SKM-1 (cell line): Measurements from ENCODE around the gene FOXP2.
"Not testable (repeated sequence)": the region's sequence is repeated elsewhere in the genome, so short reads cannot be mapped to it uniquely, and the experiment has no call there.

ENCODE experiments used
- DNase-seq: peaks from one replicate; lab custom pipeline; 2025; ENCODE audit not compliant: unreplicated experiment; lab: John Stamatoyannopoulos, UW

Gene FOXP2

DNA sequence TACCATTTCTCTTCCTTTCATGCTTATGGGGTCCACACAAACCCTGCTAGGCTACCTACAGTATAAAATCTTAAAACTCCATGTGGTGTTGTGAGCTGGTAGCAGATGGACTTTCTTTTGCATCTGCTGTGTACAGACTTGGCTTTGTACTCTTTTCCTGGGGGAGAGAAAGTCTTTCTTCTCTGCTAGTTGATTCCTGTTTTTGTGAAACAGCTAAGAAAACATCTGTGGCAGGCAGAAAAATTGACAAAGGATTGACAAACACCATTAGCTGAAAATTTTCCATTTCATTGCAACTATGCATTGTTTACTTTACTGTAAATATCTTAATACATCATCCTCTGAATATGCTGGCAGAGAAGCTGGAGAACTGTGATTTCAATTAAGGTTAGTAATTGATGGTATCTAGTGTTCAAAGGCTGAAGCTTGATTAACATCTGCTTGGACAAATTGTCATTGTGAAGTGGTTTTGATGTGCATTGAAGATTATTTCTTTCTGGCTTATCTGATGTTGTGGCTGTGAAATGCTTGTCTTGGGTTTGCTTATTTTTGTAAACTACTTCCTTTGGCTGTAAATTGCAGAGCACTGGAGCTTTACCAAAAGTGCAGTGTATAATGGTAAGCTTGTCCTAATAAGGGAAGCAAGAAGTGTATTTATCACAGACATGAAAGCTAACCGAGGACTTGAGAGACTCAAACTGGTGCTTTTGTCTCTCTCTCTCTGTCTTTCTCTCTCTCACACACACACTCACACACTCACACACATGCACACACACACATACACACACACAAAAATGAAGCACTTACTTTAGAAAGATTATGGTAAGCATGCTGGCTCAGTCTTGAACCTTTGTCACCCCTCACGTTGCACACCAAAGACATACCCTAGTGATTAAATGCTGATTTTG is at the start of gene FOXP2:
Gene FOXP2, plus strand, starts transcription at position 660 of the 908 bp plus-strand sequence. CDS start 11,697 bp downstream, outside the sequence.
- no peak for DNase-seq

DNA sequence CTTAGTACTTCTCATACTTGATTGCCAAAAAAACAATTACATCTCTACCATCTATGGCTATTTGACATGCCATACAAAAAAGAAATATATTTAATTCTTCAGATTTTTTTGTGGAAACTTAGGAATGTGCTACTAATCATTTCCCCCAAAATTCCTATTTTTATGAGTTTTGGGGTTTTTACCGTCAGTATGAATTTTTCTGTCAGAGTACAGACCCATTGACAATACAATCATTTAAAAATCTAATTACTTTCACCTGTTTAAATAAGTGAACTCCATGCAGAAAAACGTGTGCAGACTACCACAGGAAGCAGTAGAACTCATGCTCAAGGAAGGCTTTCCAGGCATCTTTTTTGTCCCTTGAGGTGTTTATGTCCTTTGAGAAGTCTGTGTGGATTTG is 48.8 kb upstream of the FOXP2 start:
- no peak for DNase-seq

DNA sequence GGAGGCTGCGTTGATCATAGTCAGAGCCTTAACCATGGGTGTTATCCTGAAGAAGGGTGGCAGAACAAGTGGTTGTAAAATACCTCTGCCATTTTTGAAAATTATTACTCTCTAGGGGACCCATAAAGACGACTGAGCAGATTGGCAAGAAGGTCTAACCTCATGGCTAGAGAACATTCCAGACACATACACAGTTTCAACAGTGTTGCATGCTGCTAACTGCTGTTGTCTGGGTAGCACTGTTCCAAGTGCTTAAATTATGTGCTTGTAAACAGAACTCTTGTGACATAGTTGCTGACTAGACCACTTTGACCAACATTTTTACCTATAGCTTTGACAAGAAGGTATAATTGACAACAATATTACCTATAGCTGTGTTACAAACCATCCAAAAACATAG is 46.1 kb upstream of the FOXP2 start:
- no peak for DNase-seq

DNA sequence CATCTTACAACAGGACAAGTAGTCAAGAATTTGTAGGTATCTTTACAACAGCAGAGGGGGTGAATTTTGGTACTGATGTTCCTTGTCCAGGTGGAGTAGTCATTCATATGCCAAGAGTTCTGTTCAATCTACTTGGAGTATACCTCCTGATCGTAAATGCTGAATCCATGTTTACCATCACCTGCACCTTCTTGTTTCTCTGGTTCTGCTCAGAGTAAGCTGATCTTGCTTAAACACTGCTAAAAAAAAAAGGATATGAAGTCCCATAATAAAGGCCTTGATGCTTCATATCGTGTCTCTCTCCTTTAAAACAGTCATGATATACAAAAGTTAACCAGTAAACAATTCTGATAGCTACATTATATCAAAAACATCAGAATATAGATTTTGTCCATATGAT is 45.3 kb upstream of the FOXP2 start:
- DNase-seq = no peak

DNA sequence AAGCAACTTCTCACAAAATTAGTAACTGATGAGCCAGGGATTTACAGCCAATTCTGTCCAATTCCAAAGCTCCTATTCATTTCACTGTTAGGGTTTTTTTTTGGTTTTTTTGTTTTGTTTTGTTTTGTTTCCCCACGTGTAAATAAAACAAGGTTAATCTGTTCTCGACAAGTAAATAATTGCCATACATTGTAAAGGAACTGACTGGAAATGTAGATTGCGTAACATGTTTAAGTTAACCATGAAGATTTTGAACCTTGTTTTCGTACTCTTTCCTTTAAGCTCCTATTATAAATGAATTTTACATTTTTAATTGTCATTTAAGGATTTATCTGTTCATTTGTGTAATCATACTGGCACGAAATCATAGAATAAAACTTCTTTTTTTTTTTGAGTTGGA is 42.0 kb upstream of the FOXP2 start:
- no peak for DNase-seq

DNA sequence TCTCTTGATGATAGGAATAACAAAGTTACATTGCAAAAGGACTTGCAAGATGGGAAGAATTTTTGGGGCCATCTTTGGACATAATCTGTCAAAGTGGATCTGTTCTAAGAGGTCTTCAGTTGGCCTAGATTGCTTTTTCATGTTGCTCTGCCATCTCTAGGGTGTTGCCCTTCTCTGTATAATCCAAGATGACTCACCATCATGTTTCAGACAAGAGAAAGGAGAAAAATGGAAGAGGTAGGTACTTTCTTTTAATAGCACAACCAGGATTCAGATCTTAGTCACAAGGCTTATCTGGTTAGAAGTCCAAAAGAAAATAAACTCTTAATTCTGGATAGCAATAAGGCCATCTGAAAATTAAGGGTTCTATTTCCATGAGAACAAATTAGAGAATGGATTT is 38.7 kb upstream of the FOXP2 start:
- no peak for DNase-seq

DNA sequence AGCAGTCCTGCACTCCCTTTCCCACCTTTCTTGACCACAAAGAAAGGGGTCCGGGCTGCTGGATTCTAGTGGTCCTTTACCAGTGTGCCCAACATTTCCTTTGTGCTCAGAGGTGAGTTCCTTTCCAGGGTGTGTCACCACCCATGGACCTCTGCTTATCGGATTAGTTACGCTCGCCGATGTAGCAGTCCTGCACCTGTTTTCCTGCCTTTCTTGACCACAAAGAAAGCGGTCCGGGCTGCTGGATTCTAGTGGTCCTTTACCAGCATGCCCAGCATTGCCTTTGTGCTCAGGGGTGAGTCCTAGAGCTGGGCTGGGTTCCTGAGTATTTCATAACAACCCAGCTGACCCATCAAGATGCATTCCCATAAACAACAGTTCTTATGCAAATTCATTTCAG is 30.7 kb upstream of the FOXP2 start:
- not testable (repeated sequence) for DNase-seq

DNA sequence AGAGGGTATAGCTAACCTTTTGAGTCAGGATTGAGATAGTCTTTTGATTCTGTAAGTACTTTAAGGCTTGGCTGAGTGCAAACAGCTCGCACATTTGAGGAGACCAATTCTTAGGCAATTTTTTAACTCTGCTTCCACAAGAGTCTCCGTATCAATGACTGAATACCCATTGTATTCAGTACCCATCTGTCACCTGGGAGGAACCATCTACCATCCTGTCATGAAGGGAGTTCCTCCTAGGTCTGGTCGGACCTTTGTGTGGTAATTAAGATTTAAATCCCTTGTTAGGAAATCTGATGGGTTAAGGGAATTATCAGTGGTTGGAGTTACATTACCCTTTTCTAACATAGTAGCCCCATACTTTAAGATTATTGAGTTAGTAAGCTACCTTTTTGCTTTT is 30.3 kb upstream of the FOXP2 start:
- DNase-seq = not testable (repeated sequence)

DNA sequence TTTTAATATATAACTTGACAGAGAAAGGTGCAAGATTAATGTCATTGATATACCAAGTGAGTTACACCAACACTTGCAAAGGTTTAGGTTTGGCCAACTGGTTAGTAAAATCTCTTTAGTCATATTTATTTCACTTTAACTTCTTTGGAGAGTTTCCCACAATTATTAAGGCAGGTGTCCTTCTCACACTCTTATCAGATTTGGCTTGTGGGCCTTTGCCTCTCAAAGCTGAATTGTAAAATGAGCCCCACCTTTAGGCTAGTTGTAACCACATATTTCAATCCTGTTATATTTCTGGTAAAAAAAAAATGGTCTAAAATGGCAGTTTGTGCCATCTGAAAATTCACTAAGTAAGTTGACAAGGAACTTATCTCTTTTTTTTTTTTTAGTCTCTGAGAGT is 26.6 kb upstream of the FOXP2 start:
- DNase-seq = no peak

DNA sequence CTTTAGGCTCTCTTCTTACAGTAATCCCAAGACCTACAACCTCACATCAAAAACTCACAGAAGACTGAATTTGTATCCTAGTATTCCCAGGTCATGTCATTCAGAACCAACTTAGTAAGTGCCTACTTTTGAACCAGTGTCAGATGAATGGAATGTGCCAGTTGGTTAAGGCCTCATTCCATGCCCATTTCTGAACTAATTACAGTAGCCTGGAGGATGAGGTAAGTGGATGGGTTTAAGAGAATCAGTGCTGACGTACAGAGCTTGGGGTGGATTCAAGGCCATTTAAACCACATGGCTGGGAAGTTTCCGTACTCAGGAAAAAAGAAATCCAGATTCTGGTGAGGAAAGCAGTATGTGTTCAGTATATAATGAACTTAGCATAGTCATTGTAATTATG is 21.9 kb upstream of the FOXP2 start:
- no peak for DNase-seq

DNA sequence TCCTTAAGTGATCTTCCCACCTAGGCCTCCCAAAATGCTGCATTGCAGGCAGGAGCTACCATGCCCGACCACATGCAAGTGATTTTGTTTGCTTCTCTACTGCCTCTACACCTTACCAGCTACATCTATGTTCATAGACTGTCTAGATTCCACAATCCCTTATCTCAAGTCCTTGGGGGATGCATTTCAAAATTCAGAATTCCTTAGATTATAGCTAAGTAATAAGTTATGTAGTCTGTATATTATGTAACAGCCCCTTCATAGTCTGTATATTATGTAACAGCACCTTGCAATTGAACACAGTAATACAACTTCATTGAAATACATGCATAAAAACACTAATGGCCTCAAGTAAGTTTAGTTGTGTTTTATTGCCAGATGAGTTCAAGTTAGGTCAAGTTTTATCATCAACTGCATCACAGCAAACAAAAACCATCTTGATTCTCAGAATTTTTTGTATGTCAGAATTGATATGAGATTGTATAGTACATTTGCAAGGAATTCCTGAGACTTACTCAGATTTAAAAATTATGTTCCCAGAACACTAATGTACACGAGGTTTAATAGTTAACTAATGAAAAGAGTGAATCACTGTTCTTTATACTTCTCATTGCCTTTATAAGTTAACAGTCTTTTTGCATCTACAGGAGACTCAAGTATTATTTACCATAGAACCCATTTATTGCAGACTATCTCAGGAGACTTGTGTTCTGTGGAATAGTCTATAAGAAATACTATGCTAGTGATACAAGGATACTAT is 11.6 kb upstream of the FOXP2 start:
- DNase-seq = no peak

DNA sequence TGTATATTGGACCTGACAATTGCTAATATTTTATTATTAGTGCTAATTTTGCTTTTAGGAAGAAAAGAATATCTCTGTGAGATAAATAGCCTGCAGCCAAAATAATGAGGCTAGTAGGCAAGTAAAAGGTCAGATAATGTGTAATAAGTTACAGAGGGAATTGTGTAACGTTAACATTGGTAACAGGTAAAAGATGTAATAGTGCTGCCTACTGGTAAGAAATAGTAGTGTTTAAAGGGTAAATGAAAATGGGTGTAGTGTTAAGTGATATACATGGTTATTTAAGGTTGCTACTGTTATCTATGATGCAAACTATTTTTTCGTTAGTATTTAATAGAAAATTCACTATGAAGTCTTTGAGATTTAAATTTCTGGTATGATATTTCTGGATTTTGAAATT is 9.2 kb upstream of the FOXP2 start:
- peak; percentile 2 for DNase-seq

DNA sequence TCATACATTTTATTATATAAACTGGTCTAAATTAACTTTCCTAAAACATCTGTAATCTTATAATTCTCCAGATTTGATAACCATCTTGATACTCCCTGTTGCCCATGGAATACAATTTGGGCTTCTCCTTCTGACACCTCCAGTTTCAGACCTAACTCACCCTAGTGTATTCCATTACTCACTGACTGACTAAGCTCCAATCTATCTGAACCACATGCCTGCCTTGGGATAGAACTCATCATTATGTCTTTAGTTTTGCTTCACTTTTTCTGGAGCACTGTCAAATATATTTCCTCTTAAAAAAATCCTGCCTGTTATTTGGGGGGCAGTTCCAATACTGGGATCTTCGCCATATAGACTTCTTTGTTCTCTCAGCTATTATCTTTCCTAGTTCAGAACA is 4.9 kb upstream of the FOXP2 start:
- no peak for DNase-seq

DNA sequence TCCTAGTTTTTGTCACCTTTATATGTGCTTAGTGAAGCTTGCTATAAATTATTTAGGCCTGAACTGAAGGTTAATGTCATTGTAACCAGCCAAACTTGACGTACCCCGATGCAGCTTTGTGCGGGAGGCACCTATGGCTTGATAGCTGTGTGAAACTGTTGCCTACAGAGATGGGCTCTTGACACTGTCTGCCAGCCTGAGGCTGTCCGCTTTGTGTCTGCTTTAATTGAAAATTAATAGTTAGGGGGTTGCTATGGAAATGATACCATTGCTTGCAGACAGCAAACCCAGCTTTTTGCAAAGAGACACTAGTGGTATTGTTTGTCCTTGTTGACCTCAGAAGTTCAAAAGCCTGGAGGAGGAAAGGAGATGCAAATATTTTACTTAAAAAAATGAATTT is 2.1 kb upstream of the FOXP2 start:
- no peak for DNase-seq

DNA sequence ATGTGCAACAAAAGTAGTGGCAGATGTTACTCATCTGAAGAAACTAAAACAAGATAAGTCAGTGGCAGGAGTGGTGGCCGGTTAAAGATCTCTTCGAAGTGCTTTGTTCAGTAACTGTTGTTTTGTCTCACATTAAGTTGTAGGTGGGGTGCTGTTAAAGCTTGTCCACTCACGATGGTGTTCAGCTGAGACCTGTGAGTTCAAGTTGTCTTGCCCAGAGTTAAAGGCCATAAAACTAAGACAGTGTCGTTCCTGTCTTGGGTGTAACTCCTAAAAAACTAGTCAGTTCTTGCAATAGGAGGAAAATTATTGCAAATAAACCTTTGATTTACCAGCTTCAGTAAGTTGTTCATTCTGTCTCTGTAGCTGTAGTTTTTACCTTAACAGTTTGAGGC is 857 bp upstream of the FOXP2 start:
- no peak for DNase-seq

DNA sequence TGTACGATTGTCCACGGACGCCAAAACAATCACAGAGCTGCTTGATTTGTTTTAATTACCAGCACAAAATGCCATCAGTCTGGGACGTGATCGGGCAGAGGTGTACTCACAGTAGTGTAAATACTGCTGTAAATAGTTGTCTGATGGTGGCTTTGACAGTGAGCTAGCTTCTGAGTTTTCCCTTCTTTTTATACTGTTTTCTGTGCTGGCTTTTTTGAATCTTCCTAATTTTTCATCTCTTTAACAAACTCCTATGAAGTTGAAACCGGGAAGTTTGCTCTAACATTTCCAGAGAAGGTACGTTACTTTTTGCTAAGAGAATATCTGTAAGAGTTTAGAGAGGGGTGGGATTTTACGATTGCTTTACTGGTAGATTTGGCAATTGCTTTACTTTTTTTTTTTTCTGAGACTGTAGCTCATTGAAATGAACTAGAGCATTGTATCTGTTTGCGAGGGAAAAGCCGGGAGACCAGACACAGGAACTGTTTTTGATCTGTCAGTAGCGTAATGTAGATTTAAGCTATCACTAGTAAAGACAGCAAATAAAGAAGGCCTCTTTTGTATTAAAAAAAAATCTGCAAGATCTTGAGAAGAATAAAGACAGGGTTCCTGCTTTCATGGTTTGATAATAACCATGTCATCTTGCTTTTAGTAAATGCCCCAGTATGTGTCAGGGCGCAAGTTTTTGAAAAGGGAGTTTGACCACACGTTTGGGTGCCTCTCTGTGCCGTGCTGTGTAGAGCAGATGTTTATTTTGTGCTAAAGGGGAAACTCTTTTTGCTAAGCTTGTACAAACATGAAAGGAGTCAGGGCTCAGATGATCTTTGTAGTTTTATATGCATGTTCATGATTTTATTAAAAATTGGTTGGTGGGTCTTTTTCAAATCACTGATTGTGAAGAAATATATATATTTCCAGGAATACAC is 712 bp downstream of the FOXP2 start:
- DNase-seq = no peak

DNA sequence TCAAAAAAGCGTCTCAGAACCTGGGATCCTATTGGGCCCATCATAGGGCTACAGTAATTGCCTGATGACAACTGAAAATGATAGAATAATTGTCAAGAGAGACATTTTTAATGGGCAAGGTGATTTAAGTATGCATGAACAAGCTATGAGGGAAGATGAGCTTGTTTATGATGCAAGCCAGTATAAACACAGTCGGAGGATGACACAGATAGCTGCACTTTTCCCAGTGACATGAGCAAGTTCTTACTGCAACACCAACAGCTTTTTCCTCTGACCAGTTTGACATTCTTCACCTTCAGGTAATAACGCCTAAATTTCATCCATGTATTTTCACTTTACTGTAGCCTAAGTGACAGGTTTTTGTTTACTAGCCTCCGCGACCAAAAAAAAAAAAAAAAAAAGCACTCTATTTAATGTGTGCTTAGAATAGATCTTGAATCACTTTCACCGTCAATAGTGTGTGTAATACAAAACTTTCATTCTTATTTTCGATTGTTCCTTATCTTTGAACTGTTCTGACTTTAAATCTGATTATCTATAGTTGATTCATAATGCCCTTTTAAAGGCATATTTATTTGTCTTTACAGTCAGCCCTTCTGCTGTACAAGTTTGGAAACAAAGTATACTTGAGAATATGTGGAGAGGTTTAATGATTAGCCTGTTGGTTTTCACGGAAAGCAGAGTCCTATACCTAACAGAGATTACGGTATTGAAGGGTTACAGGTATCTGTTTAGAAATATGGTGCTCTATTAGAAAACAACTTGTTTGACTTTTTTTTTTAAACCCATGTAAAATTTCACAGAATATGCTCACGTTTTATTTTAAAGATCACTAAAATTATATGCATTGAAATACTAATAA is 1.7 kb downstream of the FOXP2 start:
- no peak for DNase-seq

DNA sequence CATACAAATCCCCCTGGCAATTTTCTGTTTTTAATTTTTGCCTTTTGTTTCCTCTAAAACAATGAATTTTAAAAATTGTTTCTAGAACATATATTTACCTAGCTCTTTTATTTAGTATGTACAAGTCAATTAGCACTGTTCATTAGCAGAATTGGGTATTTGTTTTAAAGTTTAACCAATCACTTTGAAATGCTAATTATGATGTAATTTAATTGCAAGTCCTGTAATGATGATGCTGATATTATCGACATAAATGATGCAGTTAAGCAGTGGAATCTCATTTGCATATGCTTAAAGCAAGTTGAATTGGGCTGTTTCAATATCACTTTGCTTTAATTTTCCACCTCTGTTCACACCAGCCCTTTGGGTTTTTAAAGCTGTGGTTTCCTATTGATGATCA is 2.7 kb downstream of the FOXP2 start:
- no peak for DNase-seq

DNA sequence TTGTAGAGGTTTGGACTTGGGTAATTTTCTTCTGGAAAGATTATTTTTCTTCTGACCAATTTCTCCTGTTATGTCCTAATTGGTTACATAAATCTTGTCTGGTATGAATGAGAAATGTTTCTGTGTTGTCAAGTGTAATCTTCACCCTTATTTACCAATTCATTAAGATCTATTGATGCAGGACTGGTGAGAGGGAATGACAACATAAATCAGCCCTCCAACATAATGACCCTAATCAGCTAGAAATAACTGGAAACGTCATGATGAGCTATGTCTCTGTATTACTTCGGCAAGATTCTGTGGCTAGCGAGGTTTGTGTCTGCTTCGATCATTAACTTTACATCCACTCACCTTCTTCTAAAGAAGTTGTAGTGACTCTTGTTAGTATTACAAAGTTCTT is 3.5 kb downstream of the FOXP2 start:
- no peak for DNase-seq
